OCI-LY1 (cell line): ENCODE data around the gene PDIA2.

ENCODE experiments used
- CTCF ChIP-seq: fragments of 200-600 bp; sonication (generic), shearing (Covaris generic); IDR thresholded peaks from 2 replicates; pipeline ENCODE4 v1.5.1; 2017; ENCODE audit warnings: mild to moderate bottlenecking, antibody characterized with exemption, low read length, moderate library complexity, mixed read lengths
- EZH2 ChIP-seq: fragments of 200-600 bp; sonication (generic), shearing (Covaris generic); IDR thresholded peaks from 2 replicates; pipeline ENCODE4 v1.8.0; 2017; ENCODE audit warnings: borderline replicate concordance, mixed run types, mild to moderate bottlenecking, antibody characterized with exemption, low read length, moderate library complexity, mixed read lengths

GRCh38 chr16:261031-261691, 21.8 kb upstream of the PDIA2 start:
- TF ChIP-seq CTCF (no peak), EZH2 (no peak)
